ENCODE data around the gene AOX1.
"Not testable (repeated sequence)": the region's sequence is repeated elsewhere in the genome, so short reads cannot be mapped to it uniquely, and the experiment has no call there.

Gene AOX1

GRCh38 chr2:200585730-200586643, at the start of gene AOX1:
AOX1 (plus strand) TSS chr2:200586014; CDS start chr2:200586109, 95 bp downstream.
- FAIRE-seq (no peak), DNase-seq (ENCODE audit: extremely low spot score, insufficient read length, low read depth) (no peak)

- DNase-seq (ENCODE audit: extremely low spot score, insufficient read length, low read depth) = no peak
- FAIRE-seq = no peak
Observed at GRCh38 chr2:200538139-200538538, 47.7 kb upstream of the AOX1 start.

- FAIRE-seq = no peak
- no peak for DNase-seq (ENCODE audit: extremely low spot score, insufficient read length, low read depth)
Observed at GRCh38 chr2:200540793-200541192, 45.0 kb upstream of the AOX1 start.

GRCh38 chr2:200566596-200566995, 19.2 kb upstream of the AOX1 start:
- not testable (repeated sequence) for DNase-seq (ENCODE audit: extremely low spot score, insufficient read length, low read depth)

GRCh38 chr2:200567932-200568331, 17.9 kb upstream of the AOX1 start:
- no peak for FAIRE-seq
- no peak for DNase-seq (ENCODE audit: extremely low spot score, insufficient read length, low read depth)

More at GRCh38 chr2:200566596-200566995, 19.2 kb upstream of the AOX1 start:
- not testable (repeated sequence) for FAIRE-seq

GRCh38 chr2:200575957-200576356, 9.9 kb upstream of the AOX1 start:
- DNase-seq (ENCODE audit: extremely low spot score, insufficient read length, low read depth) (no peak), FAIRE-seq (peak; percentile 29)

GRCh38 chr2:200577027-200577426, 8.8 kb upstream of the AOX1 start:
- FAIRE-seq = no peak

GRCh38 chr2:200578778-200579177, 7.0 kb upstream of the AOX1 start:
- FAIRE-seq (peak; percentile 73), DNase-seq (ENCODE audit: extremely low spot score, insufficient read length, low read depth) (no peak)

More at GRCh38 chr2:200577027-200577426, 8.8 kb upstream of the AOX1 start:
- DNase-seq (ENCODE audit: extremely low spot score, insufficient read length, low read depth) = no peak

GRCh38 chr2:200584639-200585038, 1.2 kb upstream of the AOX1 start:
- DNase-seq (ENCODE audit: extremely low spot score, insufficient read length, low read depth) (no peak), FAIRE-seq (no peak)

- no peak for DNase-seq (ENCODE audit: extremely low spot score, insufficient read length, low read depth)
- FAIRE-seq = no peak
Observed at GRCh38 chr2:200585340-200585729, 479 bp upstream of the AOX1 start.

GRCh38 chr2:200586644-200586975, 796 bp downstream of the AOX1 start:
- DNase-seq (ENCODE audit: extremely low spot score, insufficient read length, low read depth) = no peak
- FAIRE-seq = no peak

- FAIRE-seq = no peak
- DNase-seq (ENCODE audit: extremely low spot score, insufficient read length, low read depth) = no peak
Observed at GRCh38 chr2:200587007-200587616, 1.3 kb downstream of the AOX1 start.

- no peak for FAIRE-seq
- no peak for DNase-seq (ENCODE audit: extremely low spot score, insufficient read length, low read depth)
Observed at GRCh38 chr2:200588076-200588678, 2.4 kb downstream of the AOX1 start.

GRCh38 chr2:200590090-200590489, 4.3 kb downstream of the AOX1 start:
- no peak for DNase-seq (ENCODE audit: extremely low spot score, insufficient read length, low read depth)
- FAIRE-seq = no peak

GRCh38 chr2:200591308-200591707, 5.5 kb downstream of the AOX1 start:
- no peak for FAIRE-seq
- DNase-seq (ENCODE audit: extremely low spot score, insufficient read length, low read depth) = no peak

GRCh38 chr2:200592406-200593075, 6.7 kb downstream of the AOX1 start:
- DNase-seq (ENCODE audit: extremely low spot score, insufficient read length, low read depth) (no peak), FAIRE-seq (no peak)

- DNase-seq (ENCODE audit: extremely low spot score, insufficient read length, low read depth) (no peak), FAIRE-seq (no peak)
Observed at GRCh38 chr2:200593905-200594304, 8.1 kb downstream of the AOX1 start.

GRCh38 chr2:200595913-200596312, 10.1 kb downstream of the AOX1 start:
- no peak for DNase-seq (ENCODE audit: extremely low spot score, insufficient read length, low read depth)
- no peak for FAIRE-seq

- no peak for DNase-seq (ENCODE audit: extremely low spot score, insufficient read length, low read depth)
Observed at GRCh38 chr2:200596774-200597570, 11.2 kb downstream of the AOX1 start.

GRCh38 chr2:200599206-200599605, 13.4 kb downstream of the AOX1 start:
- no peak for FAIRE-seq

More at GRCh38 chr2:200596774-200597570, 11.2 kb downstream of the AOX1 start:
- FAIRE-seq = no peak

More at GRCh38 chr2:200599206-200599605, 13.4 kb downstream of the AOX1 start:
- DNase-seq (ENCODE audit: extremely low spot score, insufficient read length, low read depth) = no peak
